HG03575 (cell line): ENCODE measurements around the gene SYT12.

ENCODE experiments used
- ATAC-seq: cut with Tn5 transposase; IDR thresholded peaks from one replicate; pipeline ENCODE4 v1.9.1; 2021; ENCODE audit not compliant: unreplicated experiment, insufficient number of reproducible peaks, low FRiP score; ENCODE audit errors: extremely low read depth

Gene SYT12

DNA sequence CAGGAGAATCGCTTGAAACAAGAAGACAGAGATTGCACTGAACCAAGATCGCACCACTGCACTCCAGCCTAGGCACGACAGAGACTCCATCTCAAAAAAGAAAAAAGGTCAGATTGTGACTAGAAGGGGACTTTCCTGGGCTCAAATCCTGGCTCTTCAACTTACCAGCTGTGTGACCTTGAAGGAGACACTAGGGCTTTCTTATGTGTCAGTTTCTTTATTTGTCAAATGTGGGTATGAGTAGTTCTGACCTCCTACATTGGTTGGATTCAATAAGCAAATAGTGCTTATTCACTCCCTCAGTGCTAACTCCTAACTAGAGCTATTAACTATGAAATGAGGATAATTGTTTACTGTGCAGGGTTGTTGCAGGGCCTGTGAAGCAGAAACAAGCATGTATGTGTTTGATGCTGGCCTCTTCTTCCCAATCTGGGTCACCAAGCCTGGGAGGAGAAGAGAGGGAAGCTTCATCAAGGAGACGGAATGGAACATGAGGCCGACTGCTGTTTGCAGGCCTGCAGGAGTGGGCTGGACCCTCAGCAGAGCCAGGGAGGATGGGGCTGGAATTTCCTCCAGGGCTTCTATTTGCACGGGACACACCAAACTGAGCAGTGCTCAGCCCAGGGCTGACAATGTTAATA lies 56.3 kb downstream of the SYT12 start:
- no peak for ATAC-seq

DNA sequence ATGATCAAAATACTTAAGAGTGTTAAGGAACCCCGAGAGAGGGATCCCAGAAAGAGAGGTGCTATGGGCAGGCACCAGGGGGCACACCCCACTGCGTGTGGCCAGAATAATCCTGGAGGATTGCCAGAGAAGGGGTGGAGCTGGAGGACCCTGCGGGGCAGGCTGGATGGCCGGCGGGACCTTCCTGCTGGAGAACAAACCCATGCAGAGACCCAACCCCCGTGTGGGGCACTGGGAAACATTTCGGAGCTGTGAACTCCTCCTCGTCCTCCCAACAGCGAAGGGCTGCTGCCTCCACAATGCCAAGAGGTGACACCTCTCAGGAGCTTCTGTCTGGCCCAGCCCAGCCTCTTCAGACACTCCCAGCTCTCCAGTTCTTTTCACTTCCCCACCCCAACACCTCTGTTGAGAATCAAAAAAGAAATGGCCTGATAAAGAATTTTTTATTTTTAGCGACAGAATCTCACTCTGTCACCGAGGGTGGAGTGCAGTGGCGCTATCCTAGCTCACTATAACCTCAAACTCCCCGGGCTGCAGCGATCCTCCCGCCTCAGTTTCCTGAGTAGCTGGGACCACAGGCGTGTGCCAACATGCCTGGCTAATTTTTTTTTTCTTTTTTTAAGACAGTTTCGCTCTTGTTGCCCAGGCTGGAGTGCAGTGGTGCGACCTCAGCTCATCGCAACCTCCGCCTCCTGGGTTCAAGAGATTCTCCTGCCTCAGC lies 59.3 kb downstream of the SYT12 start:
- no peak for ATAC-seq

DNA sequence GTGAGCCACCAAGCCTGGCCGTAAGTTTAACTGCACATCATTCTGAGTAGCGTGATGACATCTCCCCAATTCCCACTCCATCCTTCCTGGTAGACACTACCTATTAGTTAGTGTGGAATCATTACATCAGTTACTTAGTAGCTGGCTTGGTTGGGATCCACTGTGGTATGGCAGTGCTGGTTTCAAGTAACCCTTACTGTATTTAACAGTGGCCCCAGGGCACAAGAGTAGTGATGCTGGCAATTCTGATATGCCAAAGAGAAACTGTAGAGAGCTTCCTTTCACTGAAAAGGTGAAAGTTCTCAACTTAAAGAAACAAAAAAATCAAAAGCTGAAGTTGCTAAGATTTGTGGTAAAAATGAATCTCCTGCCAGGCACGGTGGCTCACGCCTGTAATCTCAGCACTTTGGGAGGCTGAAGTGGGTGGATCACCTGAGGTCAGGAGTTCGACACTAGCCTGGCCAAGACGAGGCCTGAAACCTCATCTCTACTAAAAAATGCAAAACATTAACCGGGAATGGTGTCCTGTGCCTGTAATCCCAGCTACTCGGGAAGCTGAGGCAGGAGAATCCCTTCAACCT lies 60.9 kb downstream of the SYT12 start:
- no peak for ATAC-seq

DNA sequence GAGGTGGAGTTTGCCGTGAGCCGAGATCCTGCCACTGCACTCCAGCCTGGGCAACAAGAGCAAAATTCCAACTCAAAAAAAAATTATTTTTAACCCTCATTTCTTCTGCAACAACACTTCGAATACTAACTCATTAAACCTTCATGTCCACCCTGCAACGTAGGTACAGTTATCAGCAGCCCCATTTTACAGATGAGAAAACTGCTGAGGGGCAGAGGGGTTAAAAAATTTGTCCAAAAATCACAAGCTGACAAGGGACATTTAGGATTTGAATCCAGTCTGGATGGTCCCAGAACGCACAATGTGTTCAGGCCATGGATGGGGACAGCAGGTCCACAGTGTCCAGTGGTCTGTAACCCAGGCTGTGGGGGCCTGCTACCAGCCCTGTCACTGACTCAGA lies 62.7 kb downstream of the SYT12 start:
- no peak for ATAC-seq

DNA sequence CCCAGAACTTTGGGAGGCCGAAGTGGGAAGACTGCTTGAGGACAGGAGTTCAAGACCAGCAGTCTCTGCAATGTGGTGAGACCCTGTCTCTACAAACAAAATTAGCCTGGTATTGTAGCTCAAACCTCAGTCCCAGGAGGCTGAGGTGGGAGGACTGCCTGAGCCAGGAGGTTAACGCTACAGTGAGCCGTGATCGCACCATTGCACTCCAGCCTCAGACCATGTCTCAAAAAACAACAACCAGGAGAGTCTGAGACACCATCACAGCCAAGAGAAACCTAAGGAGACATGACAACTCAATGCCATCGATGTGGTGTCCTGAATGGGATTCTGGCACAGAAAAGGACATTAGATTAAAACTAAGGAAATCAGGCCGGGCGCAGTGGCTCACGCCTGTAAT lies 67.8 kb downstream of the SYT12 start:
- ATAC-seq, result no peak

DNA sequence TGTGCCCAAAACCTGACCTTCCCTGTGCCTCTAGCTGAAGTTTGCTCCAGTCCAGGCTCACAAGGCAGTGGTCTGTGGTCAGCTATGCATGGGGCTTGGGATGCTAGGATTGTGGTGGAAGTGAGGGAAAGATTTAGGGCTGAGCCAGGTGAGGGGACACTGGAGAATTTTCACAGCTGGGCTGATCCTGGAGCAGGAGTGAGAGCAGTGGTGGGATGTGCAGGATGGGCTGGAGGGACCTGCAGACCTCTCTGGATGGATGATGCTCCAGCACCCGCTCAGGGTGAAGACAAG lies 72.2 kb downstream of the SYT12 start:
- ATAC-seq, result no peak

DNA sequence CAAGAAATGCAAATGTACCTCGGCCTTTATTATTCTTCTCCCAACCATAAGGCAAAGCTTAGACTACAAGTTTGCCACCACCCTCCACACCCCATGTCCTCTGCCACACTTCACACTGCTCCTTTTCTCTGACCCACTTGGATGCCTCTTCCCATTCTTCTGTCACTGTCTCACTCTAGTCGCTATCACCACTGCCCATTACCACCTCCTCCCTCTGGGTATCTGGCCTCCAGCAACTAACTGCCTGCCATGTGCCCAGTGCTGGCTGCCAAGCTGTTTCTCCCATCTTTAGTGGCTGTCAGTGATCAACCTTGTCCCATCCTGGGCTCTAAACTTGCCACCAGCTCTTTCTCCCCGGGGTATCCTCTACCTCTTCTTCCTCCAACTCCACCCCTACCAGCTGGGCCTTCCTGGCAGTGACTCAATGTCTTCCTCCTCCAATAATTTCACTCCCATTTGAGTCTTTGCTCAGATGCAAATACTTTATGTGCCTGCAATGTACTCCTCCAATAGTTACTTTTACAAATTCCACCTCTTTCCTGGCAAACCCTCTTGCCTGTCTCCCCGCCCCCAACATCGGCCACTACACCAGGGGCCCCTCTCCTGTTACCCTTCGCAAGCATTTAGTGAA lies 76.0 kb downstream of the SYT12 start:
- ATAC-seq, result no peak

DNA sequence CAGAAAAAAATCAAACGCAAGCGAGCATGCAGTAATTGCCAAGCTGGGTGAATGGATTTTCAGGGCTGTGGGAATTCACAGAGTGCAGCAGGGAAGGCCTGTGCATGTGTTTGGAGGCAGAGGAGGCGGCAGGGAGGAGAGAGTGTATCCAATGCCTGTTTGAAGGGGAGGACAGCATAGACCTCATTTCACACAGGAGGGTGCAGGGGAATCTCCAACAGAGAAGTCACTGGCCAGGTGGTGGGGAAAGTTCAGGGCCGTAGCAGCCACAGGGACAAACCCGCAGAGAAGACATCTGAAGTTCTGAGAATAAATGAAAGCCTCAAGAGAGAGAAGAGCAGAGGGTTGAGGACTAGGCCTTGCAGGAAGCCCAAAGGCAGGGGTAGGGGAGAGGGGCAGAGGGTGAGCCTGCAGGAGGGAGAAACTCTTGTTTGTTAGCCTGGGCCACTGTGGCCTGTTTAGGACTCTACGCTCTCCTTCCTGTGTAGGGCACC lies 76.9 kb downstream of the SYT12 start:
- ATAC-seq, result no peak
